SK-N-SH (cell line): ENCODE measurements around the gene TNRC6A.

Experiments
- EP300 ChIP-seq, 2 experiments: IDR thresholded peaks; 2 replicates each; pipeline versions ENCODE4 v1.4.0 to v1.6.1; 2012; ENCODE audit warnings: borderline replicate concordance in 1 of 2, low read depth in 1 of 2, low read length in 1 of 2
- EZH2phosphoT487 ChIP-seq: fragments of 200-600 bp; sonication (generic); IDR thresholded peaks from 2 replicates; pipeline ENCODE4 v1.6.1; 2017; ENCODE audit warnings: low read depth, mixed run types, mild to moderate bottlenecking, antibody characterized with exemption, moderate library complexity, borderline replicate concordance
- GABPA ChIP-seq: IDR thresholded peaks from 2 replicates; pipeline ENCODE4 v1.4.0; 2012; ENCODE audit warnings: low read depth, mild to moderate bottlenecking
- GATA2 ChIP-seq: sonication (generic); formaldehyde crosslinking; IDR thresholded peaks from 2 replicates; pipeline ENCODE4 v1.5.0; 2020; ENCODE audit warnings: mild to moderate bottlenecking, missing genetic modification reagents
- POLR2AphosphoS5 ChIP-seq: IDR thresholded peaks from 2 replicates; pipeline ENCODE4 v1.6.1; 2012; ENCODE audit warnings: low read depth, low read length
- RCOR1 ChIP-seq: fragments of 150-350 bp; IDR thresholded peaks from 2 replicates; pipeline ENCODE4 v1.6.1; 2017; ENCODE audit warnings: antibody characterized with exemption, low read length
- SIN3A ChIP-seq: IDR thresholded peaks from 2 replicates; pipeline ENCODE4 v1.6.1; 2012; ENCODE audit warnings: low read depth, mild to moderate bottlenecking, low read length, moderate library complexity, borderline replicate concordance
- SMC3 ChIP-seq: IDR thresholded peaks from 2 replicates; pipeline ENCODE4 v1.6.1; 2012; ENCODE audit warnings: low read depth, low read length, improper control_type of control experiment
- TF ChIP-seq, protein P1 (sequence below): fragments of 200-600 bp; sonication (generic); IDR thresholded peaks from 2 replicates; pipeline ENCODE4 v1.6.1; 2017; ENCODE audit warnings: antibody characterized with exemption, mild to moderate bottlenecking, moderate library complexity
- TF ChIP-seq, protein P2 (sequence below): fragments of 150-350 bp; IDR thresholded peaks from 2 replicates; pipeline ENCODE4 v1.6.1; 2017; ENCODE audit warnings: antibody characterized with exemption, low read length, low read depth, borderline replicate concordance
- TF ChIP-seq, protein P3 (sequence below): IDR thresholded peaks from 2 replicates; pipeline ENCODE4 v1.4.0; 2012; ENCODE audit warnings: low read depth, borderline replicate concordance

DNA sequence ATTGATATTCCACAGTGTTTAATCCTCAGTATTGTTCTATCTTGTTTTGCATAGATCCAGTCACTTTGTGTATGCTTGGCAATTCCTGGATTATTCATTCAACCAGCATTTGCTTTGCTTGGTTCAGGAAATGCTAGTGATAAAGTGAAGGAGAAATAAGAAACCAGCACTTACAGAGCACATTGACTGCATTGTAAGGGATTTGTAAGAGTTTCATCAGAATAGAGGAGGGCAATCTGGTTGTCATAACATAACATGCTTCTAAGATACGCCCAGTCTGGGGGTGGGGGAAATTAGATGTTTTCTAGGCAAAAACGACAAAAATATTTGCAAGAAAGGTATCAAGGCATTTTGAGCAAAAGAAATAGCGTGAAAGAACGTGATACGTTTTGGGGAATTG is 40.4 kb downstream of the TNRC6A start:
- TF ChIP-seq, protein P1, sequence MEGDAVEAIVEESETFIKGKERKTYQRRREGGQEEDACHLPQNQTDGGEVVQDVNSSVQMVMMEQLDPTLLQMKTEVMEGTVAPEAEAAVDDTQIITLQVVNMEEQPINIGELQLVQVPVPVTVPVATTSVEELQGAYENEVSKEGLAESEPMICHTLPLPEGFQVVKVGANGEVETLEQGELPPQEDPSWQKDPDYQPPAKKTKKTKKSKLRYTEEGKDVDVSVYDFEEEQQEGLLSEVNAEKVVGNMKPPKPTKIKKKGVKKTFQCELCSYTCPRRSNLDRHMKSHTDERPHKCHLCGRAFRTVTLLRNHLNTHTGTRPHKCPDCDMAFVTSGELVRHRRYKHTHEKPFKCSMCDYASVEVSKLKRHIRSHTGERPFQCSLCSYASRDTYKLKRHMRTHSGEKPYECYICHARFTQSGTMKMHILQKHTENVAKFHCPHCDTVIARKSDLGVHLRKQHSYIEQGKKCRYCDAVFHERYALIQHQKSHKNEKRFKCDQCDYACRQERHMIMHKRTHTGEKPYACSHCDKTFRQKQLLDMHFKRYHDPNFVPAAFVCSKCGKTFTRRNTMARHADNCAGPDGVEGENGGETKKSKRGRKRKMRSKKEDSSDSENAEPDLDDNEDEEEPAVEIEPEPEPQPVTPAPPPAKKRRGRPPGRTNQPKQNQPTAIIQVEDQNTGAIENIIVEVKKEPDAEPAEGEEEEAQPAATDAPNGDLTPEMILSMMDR = no peak
- TF ChIP-seq, protein P2, sequence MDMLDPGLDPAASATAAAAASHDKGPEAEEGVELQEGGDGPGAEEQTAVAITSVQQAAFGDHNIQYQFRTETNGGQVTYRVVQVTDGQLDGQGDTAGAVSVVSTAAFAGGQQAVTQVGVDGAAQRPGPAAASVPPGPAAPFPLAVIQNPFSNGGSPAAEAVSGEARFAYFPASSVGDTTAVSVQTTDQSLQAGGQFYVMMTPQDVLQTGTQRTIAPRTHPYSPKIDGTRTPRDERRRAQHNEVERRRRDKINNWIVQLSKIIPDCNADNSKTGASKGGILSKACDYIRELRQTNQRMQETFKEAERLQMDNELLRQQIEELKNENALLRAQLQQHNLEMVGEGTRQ = no peak
- TF ChIP-seq GABPA = no peak
- no peak for TF ChIP-seq GATA2 (CRISPR knock-in tag)
- no peak for TF ChIP-seq POLR2AphosphoS5
- no peak for TF ChIP-seq SIN3A
- TF ChIP-seq SMC3 = no peak
- TF ChIP-seq, protein P3, sequence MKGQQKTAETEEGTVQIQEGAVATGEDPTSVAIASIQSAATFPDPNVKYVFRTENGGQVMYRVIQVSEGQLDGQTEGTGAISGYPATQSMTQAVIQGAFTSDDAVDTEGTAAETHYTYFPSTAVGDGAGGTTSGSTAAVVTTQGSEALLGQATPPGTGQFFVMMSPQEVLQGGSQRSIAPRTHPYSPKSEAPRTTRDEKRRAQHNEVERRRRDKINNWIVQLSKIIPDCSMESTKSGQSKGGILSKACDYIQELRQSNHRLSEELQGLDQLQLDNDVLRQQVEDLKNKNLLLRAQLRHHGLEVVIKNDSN = no peak
- no peak for TF ChIP-seq EZH2phosphoT487
- no peak for TF ChIP-seq EP300 (IDR thresholded peaks at IDR 0.05; ENCODE audit: borderline replicate concordance in 1 of 2, low read depth in 1 of 2, low read length in 1 of 2)
- TF ChIP-seq RCOR1 = no peak
